K562 (cell line): ENCODE results near the gene INSR. TPM values are rescaled to one million over a fixed set of nuclear protein-coding genes. Genes with fewer than 3 reads are reported as not detected.

Experiments
- MAZ ChIP-seq, 2 experiments: fragments of 450-650 bp in 1 of 2; sonication (generic) in 1 of 2; formaldehyde crosslinking; IDR thresholded peaks in 1 of 2; conservative IDR thresholded peaks in 1 of 2; 2 replicates each; pipeline versions ENCODE4 v1.4.0 to v1.5.0; 2020; ENCODE audit warnings: mild to moderate bottlenecking in 1 of 2, missing genetic modification reagents in 1 of 2
- MIER1 ChIP-seq: fragments of 450-650 bp; IDR thresholded peaks from 2 replicates; pipeline ENCODE4 v1.6.1; 2016; ENCODE audit warnings: antibody characterized with exemption, mild to moderate bottlenecking, low read depth
- PHF8 ChIP-seq: fragments of 200-600 bp; sonication (generic); IDR thresholded peaks from 2 replicates; pipeline ENCODE4 v1.6.1; 2012; ENCODE audit warnings: mixed run types, mild to moderate bottlenecking, inconsistent platforms, low read length, moderate library complexity, borderline replicate concordance
- U2AF1 ChIP-seq: fragments of 200-400 bp; formaldehyde crosslinking; optimal IDR thresholded peaks from 2 replicates; pipeline ENCODE3; 2017; ENCODE audit warnings: mild to moderate bottlenecking, low read depth, low read length, moderate library complexity
- ZNF699 ChIP-seq: fragments of 250-450 bp; sonication (Bioruptor Pico); IDR thresholded peaks from 2 replicates; pipeline ENCODE4 v1.8.0; 2021; ENCODE audit warnings: mild to moderate bottlenecking, moderate library complexity; ENCODE audit not compliant: insufficient replicate concordance
- ZNF707 ChIP-seq: fragments of 250-450 bp; sonication (Bioruptor Pico); conservative IDR thresholded peaks from 2 replicates; pipeline ENCODE4 v1.8.0; 2022; ENCODE audit warnings: inconsistent platforms, mild to moderate bottlenecking, moderate library complexity
- polyA plus RNA-seq, 8 experiments: library from polyadenylated mRNA; depleted of rRNA in 4 of 8; stranded (reverse) in 5 of 8; unstranded in 3 of 8; fragments of >200 nt; fragmentation: Nextera tagmentation in 2 of 8; fragmentation: Illumina TruSeq in 1 of 8; extraction: Ambion mirVana in 2 of 8; extraction: Trizol in 1 of 8; gene quantifications; 2 replicates each; pipeline versions ENCODE4 v1.2.1 to v1.2.3, GENCODE V29; 2011 to 2014; ENCODE audit warnings: inconsistent platforms in 1 of 8, missing spikeins in 1 of 8
- total RNA-seq, 7 experiments: library from RNA; depleted of rRNA in 6 of 7; stranded (reverse); fragments of >200 nt in 6 of 7; fragmentation: Illumina TruSeq in 2 of 7; extraction: Trizol in 2 of 7; gene quantifications; 2 replicates each; pipeline versions ENCODE4 v1.2.1 to v1.2.3, GENCODE V29; 2011 to 2021; ENCODE audit warnings: low replicate concordance in 1 of 7
- TF ChIP-seq, protein P1 (sequence below): sonication (generic); formaldehyde crosslinking; IDR thresholded peaks from 2 replicates; pipeline ENCODE4 v1.8.0; 2022; ENCODE audit warnings: missing genetic modification reagents, mild to moderate bottlenecking, borderline replicate concordance
- TF ChIP-seq, protein P2 (sequence below), 2 experiments: fragments of 450-650 bp in 1 of 2; sonication (generic) in 1 of 2; formaldehyde crosslinking in 1 of 2; IDR thresholded peaks; 2 replicates each; pipeline versions ENCODE4 v1.7.1 to v1.9.0; 2016 to 2022; ENCODE audit warnings: inconsistent platforms in 1 of 2, mild to moderate bottlenecking in 1 of 2, missing genetic modification reagents in 1 of 2
- TF ChIP-seq, protein P3 (sequence below): fragments of 450-650 bp; IDR thresholded peaks from 2 replicates; pipeline ENCODE4 v1.7.1; 2018; ENCODE audit warnings: mild to moderate bottlenecking, low read depth; ENCODE audit not compliant: partially characterized antibody

INSR gene
- total and polyA plus RNA-seq, 9 of the 15 experiments (the other 6 are each of a cell fraction or from before 2014, with no cell fraction given), result 0.04 to 0.88 (median 0.41) TPM

DNA sequence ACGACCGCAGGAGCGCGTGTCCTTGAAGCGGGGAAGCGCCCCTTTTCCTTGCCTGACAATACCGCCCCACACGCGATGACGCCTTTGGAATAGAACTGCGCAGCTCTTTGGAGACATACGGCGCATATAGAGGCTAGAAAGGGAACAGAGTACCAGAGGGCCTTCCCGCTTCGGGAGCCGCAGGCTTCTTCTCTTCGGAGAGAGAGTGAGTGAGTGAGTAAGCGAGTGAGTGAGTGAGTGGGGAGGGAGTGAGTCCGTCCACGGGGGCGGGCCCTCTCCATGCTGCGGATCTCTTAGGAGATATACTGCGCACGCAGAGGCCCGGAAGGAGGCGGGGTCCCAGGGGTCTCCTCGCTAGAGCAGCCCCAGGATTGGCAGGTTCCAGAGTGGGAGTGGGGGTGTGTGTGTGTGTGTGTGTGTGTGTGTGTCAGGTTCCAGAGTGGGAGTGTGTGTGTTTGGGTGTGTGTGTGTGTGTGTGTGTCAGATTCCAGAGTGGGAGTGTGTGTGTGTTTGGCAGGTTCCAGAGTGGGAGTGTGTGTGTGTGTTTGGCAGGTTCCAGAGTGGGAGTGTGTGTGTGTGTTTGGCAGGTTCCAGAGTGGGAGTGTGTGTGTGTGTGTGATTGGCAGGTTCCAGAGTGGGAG, 97.0 kb downstream of the INSR start (continued):
- TF ChIP-seq, protein P1, sequence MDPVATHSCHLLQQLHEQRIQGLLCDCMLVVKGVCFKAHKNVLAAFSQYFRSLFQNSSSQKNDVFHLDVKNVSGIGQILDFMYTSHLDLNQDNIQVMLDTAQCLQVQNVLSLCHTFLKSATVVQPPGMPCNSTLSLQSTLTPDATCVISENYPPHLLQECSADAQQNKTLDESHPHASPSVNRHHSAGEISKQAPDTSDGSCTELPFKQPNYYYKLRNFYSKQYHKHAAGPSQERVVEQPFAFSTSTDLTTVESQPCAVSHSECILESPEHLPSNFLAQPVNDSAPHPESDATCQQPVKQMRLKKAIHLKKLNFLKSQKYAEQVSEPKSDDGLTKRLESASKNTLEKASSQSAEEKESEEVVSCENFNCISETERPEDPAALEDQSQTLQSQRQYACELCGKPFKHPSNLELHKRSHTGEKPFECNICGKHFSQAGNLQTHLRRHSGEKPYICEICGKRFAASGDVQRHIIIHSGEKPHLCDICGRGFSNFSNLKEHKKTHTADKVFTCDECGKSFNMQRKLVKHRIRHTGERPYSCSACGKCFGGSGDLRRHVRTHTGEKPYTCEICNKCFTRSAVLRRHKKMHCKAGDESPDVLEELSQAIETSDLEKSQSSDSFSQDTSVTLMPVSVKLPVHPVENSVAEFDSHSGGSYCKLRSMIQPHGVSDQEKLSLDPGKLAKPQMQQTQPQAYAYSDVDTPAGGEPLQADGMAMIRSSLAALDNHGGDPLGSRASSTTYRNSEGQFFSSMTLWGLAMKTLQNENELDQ (CRISPR knock-in tag), result no peak
- TF ChIP-seq ZNF699 (CRISPR knock-in tag) (no peak), U2AF1 (no peak), MAZ (CRISPR knock-in tag; conservative IDR thresholded peaks at IDR 0.05 in 1 of 2, IDR thresholded peaks at IDR 0.05 in 1 of 2) (peak; percentile 62 to 97), ZNF707 (no peak), MIER1 (no peak), PHF8 (no peak)
- TF ChIP-seq, protein P2, sequence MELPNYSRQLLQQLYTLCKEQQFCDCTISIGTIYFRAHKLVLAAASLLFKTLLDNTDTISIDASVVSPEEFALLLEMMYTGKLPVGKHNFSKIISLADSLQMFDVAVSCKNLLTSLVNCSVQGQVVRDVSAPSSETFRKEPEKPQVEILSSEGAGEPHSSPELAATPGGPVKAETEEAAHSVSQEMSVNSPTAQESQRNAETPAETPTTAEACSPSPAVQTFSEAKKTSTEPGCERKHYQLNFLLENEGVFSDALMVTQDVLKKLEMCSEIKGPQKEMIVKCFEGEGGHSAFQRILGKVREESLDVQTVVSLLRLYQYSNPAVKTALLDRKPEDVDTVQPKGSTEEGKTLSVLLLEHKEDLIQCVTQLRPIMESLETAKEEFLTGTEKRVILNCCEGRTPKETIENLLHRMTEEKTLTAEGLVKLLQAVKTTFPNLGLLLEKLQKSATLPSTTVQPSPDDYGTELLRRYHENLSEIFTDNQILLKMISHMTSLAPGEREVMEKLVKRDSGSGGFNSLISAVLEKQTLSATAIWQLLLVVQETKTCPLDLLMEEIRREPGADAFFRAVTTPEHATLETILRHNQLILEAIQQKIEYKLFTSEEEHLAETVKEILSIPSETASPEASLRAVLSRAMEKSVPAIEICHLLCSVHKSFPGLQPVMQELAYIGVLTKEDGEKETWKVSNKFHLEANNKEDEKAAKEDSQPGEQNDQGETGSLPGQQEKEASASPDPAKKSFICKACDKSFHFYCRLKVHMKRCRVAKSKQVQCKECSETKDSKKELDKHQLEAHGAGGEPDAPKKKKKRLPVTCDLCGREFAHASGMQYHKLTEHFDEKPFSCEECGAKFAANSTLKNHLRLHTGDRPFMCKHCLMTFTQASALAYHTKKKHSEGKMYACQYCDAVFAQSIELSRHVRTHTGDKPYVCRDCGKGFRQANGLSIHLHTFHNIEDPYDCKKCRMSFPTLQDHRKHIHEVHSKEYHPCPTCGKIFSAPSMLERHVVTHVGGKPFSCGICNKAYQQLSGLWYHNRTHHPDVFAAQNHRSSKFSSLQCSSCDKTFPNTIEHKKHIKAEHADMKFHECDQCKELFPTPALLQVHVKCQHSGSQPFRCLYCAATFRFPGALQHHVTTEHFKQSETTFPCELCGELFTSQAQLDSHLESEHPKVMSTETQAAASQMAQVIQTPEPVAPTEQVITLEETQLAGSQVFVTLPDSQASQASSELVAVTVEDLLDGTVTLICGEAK (IDR thresholded peaks at IDR 0.05), result peak; percentile 84
- TF ChIP-seq, protein P2 (CRISPR knock-in tag; IDR thresholded peaks at IDR 0.05), result no peak
- TF ChIP-seq, protein P3, sequence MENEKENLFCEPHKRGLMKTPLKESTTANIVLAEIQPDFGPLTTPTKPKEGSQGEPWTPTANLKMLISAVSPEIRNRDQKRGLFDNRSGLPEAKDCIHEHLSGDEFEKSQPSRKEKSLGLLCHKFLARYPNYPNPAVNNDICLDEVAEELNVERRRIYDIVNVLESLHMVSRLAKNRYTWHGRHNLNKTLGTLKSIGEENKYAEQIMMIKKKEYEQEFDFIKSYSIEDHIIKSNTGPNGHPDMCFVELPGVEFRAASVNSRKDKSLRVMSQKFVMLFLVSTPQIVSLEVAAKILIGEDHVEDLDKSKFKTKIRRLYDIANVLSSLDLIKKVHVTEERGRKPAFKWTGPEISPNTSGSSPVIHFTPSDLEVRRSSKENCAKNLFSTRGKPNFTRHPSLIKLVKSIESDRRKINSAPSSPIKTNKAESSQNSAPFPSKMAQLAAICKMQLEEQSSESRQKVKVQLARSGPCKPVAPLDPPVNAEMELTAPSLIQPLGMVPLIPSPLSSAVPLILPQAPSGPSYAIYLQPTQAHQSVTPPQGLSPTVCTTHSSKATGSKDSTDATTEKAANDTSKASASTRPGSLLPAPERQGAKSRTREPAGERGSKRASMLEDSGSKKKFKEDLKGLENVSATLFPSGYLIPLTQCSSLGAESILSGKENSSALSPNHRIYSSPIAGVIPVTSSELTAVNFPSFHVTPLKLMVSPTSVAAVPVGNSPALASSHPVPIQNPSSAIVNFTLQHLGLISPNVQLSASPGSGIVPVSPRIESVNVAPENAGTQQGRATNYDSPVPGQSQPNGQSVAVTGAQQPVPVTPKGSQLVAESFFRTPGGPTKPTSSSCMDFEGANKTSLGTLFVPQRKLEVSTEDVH, result peak; percentile 35
